GM21447 (cell line): Measurements from ENCODE around the gene MRPL55.

Experiments
- ATAC-seq: cut with Tn5 transposase; IDR thresholded peaks from one replicate; pipeline ENCODE4 v1.9.1; 2021; ENCODE audit not compliant: unreplicated experiment

The MRPL55 gene

DNA sequence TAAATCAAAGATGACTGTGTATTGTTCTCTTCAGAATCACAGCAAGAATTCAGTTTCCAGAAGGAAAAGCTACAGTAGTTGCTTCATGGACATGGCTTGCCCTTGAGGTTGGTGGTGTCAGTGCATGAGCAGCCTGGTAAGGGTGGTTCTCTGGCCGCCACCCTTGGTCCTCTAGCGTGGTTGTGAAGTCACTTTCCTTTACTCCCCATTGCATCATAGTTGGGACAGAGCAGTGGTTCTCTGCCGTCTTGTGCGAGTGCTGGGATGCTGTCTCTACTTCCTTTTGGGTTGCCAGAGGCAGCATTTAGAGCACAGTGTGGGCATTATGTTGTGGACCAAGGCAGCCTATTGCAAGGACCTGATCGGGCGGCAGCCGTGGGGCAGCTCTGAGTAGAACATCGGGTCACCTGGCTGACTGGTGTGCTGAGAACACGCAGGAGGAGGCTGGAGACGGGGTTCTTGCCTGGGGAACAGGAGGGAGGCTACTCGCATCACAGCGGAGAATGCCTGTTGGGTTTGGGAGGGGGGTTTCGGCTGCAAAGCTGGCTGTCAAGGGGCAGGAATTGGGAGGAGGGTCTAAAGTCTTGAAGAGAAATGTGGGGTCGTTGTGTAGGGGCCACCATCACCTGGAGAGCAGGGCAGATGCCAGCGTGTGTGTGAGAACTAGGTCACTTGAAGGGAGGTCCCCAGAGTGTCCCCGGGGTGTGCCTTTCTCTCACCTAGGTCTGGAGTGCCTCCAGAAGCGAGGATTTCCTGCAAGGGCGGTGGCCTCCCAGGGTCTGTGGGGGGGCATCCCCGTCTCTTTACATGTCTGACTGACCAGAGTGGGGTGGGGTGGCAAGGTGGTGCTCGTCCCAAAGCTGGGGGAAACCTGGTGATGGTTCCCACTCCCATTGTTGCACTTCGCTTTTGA lies 20.3 kb downstream of the MRPL55 start:
- ATAC-seq, result no peak

DNA sequence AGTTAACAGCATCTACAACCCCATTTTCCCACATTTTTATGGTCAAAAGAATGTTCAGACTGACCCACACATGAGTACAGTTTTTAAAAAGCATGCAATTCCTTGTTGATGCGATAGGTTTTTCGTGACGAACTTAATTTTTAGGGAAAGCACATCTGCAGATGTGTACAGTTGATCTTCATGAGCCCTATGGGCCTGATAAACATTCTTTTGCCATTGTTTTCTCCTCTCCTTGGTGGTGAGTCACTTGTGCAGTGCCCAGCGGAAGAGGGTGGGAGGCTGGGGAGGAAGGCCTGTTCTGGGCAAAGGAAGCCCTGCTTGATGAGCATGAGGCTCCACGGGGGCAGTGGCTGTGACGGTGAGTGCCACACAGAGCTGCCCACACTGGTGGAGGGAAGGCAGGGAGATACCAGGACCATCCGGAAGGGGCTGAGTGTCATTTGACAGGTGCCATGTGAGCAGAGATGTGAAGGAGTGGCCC lies 21.3 kb downstream of the MRPL55 start:
- no peak for ATAC-seq

DNA sequence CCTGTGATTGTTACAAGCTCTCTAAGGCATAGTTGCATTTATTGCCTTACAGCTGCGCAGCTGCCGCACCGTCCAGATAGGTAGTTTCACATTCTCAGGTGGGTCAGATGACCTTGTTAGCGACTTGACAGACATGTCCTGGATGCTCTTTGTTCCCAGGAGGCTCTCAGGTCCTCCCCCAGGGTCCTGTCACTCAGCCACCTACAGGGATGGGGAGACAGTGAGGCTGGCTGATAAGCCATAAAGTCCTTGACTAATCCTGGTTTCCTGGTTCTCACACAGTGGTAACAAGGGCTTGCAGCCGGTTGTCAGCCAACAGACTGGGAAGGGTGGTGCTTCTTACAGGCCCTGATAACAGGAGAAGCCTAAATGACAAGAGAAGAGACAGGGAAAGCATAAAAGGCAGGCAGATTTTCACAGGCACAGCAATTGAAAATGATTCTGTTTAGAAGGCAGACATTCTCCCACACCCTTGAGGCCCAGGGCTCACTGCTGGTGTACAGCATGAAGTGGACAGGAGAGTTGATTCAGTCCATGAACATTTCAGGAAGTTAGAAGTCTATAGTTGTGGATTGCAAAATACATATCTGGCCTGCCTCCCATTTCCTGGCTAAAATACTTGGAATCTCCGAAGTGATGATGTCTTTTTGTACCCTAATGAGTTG lies 23.7 kb downstream of the MRPL55 start:
- ATAC-seq, result no peak

DNA sequence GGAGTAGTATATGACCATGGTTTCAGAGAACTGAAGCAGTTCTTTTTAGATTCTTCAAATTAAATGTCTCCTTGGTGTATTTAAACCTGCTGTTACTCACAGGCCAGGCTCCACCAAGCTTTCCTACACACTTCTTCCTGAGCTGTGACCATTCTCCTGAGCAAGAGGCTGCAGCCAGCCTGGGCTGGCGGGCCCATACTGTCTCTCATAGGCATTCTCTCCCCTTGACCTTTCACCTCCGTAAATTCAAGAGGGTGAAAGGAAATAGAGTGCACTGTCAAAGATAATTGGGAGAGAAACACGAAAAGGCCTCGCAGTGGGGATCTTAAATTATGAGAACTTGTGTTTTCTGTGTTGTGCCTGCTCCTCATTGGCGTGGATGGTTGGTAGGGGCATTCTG lies 24.3 kb downstream of the MRPL55 start:
- no peak for ATAC-seq

DNA sequence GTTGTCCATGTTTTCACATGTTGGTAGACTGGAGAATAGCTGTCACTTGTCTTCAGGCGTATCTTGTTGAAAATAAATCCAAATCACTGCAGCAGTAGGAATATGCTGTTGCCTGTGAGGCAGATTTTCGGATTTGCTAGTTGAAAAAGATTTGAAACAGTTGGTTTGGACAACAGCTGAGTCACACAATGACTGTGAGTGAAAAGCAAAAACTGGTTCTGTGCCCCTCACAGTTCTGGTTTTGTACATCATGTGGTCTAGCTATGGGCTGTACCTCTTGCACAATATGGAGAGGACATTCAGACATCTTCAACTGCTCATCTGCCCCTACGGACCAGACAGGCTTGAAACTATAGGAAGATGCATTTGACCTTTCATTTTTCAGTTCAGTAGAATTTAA lies 24.8 kb downstream of the MRPL55 start:
- no peak for ATAC-seq

DNA sequence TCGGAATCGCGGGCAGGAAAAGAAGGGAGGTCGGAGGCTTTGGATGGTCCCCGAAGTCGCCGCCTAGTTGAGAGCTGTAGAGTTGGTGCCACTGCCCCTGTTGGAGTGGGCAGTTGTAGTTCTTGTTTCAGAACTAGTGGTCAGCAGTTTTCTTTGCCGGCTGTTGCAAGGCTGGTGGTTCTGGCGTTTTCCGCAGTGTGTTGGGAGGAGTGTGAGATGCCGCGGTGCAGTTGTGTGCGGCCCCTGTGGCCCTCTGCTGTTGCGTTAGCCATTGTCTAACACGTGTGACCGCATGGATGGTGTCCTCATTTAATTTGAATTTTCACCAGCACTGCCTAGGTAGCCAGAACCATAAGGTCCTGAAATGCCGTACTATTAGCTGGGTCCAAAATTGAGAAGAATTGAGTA lies 25.2 kb downstream of the MRPL55 start:
- ATAC-seq, result no peak

DNA sequence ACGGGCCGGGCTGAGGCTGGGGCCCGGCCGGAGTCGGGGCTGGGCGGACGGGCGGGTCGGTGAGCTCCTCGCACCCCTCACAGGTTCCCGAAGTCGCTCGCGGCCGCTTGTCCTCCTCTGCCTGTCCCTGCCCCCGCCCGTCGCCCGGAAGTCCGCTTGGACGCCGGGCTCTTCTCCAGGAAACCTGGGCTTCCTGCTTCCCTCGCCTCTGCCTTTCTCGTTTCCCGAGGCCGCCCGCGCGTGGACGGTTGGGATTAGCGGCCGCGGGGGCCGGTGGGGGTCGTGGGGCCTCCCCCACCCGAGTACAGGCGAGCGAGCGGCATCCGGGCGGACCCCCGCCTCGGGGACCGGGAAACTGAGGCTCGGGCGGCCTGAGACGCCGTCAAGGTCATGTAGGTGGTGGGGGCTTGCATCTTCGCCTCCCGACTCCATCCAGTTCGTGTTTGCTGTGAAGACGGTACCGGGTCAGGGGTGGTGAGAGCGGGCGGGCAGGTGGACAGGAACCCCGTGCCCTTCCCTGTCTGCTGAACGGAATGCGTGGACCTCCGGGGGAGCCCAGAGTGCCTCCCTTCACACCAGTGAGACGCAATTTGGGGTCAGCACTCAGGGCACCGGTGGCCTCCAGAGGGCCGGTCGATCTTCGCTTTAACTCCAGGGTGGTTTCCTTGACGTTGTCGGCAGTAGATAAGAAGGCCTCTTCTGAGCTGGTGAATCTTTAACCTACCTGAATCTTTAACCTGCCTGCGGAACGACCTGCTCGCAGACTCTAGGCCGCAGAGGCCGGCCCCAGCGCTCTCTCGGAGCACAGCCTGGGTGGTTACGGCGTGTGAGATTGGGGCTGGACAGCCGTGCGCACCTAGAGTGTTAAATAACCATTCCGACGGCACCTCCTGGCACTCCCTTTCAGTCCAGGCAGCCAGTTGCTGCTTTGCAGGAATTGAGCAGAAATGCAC lies 25.9 kb downstream of the MRPL55 start:
- ATAC-seq, result peak; percentile 15

DNA sequence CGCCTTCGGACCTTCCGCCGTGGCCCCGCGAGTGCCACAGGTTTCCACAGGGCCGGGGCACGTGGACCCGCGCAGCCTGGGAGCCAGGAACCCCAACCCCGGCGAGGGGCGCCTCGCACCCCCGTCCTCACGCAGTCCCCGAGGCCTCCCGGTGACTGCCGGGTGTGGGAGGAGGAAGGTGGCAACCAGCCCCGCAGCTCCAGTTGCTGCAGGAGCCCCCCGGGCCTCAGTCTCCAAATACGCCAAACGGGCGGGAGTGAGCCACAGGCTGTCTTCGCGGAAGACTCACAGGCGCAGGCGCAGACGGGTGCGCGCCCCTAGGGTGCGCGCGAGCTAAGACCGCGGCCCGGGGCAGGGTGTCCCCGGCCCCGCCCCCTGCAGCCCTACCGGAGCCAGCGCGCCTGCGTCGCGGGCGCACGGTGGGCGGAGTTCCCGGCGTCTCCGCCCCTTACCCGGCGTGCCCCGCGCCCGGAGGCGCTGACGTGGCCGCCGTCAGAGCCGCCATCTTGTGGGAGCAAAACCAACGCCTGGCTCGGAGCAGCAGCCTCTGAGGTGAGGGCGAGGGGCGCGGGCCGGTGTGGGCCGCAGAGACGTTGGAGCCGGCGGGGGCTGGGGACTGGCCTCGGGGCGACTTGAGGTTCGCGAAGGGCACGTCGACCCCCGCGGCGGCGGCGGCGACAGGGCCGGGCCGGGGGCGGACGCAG lies 26.7 kb downstream of the MRPL55 start, which contains the start of gene ARF1:
TSS of gene ARF1 (plus strand) at position 495 of the 704 bp plus-strand sequence. CDS start 14,407 bp downstream, outside the sequence.
- peak; percentile 59 for ATAC-seq

DNA sequence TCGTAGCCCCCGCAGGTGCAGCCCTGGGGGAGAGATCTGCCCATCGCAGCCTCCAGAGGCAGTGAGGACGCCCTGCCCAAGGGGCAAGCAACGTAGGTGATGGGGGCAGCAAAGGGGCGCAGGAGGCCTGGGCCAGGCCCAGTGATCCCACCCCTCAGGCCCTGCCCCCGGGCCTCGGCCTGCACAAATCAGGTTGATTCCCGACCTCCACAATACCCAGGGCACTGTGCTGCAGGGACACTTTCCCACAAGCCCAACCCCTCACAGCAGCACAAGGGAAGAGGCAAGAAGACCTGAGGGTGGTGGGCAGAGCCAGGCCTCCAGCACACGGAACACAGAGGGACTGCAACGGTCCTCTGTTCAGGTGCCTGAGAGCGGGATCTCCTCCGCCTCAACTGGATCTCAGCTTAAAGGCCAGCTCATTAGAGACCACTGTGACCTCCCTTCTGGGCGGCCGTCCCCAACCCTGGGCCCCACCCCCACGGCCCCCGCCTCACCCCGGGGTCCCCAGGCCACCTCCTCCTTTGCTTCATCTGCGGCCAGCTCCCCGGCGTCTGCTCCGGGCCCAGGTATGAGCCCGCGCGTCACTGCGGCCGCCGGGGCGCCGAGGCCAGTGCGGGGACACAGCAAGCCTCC lies 27.4 kb downstream of the MRPL55 start:
- ATAC-seq, result peak; percentile 4

DNA sequence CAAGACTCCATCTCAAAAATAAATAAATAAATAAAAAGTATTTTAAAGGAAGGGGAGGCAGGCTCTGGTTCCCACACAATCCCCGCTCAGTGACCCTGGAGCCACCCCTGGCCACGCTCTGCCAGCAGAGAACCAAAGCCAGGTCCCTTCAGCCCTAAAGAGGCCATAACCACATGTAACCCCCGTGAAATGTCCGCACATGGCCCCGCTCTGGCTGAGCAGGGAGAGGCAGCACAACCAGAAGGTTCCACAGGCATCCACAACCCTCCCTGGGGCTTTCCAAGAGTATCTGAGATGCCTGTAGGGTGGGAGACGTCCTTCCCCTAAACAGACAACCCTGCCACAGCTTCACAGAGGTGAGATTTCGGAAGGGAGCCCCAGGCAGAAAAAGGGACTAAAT lies 28.0 kb downstream of the MRPL55 start:
- ATAC-seq, result no peak

DNA sequence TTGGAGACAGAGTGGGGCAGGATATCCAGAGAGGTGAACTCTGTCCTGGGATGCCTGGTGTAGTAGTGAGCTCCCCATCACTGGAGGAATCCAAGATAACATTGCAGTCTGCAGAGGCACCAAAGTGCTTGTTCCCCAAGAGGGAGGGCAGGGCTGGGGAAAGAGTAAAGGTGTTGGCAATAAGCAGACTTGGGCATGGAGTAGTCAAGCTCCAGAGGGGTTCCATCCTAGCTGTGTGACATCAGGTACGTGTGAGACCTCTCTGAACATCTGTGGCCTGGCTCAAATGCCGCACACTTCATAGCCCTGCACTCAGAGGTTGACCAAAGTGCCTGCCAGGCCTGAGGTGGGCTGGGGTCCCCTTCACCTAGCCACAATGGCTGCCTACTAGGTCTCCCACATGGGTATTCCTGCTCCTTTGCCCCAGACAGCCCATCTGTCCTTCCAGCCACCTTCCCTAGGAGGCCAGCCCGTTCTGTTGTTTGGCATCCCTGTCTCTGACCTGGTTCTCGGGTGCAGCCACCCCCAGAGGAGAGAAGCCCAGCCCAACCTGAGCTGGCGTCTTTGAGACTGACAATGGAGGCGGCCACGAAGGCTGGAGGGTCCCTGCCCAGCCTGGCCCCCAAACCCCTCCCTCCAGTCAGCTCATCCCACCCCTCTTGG lies 29.4 kb downstream of the MRPL55 start:
- ATAC-seq, result no peak

DNA sequence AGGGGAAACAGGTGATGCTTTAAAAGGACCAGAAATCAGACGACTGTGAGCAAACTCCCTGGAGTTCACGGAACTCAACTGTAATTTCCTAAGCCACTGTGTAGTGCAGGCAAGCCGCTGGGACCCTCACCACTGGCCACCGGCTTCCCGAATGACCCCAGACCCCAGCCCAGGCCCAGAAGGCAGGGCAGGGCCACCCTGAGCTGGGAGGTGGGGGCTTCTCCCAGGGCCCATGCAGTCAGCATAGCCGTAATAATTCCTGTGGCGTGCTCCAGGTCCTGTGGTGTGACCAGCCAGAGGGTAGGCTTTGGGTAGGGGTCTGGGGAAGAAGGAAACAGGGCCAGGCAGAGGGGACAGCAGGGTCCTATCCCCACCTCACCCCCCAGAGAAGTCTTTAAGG lies 30.1 kb downstream of the MRPL55 start:
- ATAC-seq, result no peak

DNA sequence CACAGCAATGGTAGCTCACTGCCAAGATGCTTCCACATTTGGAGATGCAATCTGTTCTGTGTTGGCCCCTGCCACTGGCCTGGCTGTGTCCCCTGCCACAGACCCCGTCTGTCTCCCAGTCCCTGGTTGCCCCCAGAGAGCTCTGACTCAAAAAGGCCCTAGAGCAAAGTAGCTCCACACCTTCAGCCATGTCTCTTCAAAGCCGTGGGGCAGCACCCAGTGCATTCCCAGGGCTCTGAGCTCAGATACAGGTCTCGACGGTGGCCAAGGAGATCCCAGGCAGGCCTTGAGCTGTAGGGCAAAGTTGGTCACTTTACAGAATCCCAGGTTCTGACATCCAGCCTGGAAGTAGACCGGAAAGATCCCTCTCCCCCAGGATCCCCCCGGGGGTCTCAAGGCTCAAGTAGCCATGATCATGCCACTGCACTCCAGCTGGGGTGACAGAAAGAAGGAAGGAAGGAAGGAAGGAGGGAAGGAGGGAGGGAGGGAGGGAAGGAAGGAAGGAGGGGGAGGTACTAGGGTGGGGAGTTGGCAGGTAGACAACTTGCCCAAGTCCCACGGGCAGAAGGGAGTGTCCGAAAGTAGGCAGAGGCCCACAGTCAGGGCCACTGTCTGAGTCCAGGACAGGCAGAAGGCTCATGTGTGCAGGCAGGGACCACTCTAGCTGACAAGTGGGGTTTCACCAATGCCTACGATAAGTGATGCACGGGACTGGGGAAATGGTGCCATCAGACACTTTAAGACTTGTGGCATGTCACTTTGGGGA lies 31.4 kb downstream of the MRPL55 start:
- ATAC-seq, result no peak

DNA sequence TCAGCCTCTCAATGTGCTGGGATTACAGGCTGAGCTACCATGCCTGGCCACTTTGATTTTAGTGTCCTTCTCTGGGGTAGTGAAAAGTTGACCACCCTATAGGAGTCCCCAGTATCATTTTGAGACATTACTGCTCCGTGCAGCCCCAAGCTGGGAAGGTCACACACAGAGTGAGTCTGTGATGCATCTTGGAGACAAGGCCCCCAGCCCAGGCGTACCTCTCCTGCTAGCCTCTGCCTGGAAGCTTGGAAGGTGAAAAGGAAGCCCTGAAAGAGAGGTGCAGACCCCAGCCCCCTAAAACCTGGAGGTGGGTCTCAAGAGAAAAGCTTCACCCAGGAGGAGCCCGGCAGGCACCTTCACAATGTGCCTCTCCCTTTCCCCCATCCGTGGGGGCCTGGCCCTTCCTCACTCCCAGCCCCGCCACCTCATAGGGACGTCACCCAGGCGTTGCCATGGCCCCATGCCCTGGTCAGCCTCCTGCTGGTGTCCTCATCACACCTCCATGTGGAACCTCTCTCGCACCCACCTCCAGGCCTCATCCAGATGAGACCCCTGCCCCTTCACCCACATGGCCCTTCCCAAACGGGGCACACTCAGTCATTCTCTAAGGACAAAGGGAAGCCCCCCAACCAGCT lies 32.2 kb downstream of the MRPL55 start:
- ATAC-seq, result no peak

DNA sequence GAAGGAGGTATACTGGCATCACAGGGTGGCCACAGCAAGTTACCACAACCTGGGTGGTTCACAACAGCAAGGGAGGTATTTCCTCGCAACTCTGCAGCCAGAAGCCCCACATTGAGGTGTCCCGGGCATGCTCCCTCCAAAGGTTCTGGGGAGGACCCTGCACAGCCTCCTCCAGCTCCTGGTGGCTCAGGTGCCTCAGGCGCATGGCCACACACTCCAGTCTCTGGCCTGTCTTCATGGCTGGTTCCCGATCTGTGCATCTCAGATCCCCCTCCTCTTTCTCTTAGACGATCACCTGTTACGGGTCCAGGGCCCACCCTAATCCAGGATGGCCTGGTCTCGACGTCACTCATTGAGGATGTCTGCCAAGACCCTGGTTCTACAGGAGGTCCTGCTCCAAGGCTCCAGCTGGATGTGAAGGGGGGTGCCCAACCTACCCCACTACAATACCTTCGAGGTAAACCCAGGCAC lies 33.3 kb downstream of the MRPL55 start:
- ATAC-seq, result no peak

DNA sequence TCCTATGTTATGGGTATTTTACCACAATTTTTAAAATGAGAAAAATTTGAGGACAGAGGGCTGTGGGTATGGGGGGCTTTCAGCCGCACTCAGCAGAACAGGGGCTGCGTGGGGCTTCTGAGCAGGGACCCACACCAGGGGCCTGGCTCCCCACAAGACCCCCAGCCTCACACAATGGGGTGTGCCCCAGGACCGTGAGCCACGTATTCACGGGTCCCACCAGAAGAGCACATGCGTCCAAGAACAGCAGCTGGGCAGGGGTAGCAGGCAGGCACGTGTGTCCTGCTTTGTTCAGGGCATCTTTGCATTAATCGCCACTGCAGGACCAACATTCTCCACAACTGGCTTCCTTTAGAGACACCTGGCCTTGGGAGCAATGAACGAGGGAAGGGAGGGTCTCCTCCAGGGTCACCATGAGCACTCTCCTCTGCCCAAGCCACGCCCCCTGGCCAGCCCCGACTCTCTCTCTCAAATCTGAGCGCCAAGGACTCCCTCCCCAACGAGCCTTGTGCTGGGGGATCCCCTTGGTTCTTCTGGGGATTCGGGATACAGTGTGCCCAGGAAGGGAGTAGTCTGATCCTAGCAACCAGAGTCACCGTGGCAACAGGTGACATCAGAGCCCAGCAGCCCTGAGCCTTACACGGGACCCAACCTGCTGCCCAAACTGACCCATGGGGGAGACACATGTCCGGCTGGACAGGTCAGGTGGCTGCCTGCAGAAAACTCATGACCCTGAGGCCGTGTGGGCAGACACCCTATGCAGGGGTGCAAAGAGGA lies 34.0 kb downstream of the MRPL55 start:
- no peak for ATAC-seq

DNA sequence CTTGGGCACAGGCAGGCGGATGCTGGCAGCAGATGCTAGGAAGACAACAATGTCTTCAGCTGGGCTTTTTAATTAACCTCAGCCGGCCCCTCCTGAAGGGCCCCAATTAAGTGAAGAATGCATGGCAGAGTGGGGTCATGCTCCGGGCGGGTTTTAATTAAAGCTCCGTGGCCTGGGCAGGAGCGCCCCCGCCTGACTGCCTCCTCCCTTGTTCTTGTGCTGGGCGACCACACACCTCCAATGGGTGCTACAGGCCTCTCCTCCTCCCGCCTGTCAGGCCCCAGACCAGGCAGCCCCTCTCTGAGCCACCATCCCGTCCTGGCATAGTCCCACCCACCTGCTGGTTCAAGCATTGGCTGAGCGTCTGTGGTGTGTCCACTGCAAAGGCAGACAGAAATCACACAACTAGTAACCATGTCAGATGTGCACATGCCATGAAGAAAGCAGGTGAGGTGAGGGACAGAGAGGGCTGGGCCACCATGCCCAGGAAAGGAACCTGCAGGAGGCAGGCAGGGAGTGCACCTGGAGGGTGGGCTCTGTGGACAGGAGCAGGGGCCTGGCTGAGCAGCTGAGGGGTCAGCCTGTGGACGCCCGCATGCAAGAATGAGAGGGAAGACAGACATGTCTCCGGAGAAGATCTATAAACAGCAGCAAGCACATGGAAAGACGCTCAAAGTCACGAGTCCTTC lies 35.1 kb downstream of the MRPL55 start:
- ATAC-seq, result no peak
